ENCODE measurements around the gene LIMA1.

LIMA1 gene

DNA sequence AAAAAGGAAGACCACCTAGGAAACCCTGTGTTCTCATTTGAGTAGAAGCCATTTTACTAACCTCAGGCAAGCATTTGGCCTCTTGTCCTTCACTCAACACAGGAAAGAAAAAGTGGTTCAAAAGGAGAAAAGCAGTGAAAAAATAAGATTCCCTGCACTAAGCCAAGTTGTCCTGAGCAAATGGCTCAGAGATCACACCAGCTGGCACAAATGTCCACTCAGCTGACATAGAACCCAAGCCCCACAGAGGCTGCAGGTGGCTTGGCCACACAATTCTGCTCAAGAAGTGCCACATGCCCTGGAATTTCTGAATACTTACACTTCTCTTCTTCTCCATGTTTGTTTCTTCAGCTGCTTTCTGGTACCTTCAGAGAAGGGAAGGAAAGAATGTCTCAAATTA is 52.0 kb downstream of the LIMA1 start:
- TF ChIP-seq MYC (IDR thresholded peaks at IDR 0.05; ENCODE audit: low read depth, low read length) (no peak), CTCF (IDR thresholded peaks at IDR 0.05; ENCODE audit: low read depth, low read length) (no peak), POLR2A (IDR thresholded peaks at IDR 0.05; ENCODE audit: extremely low read depth, insufficient read length) (no peak)
- TF ChIP-seq, protein P1, sequence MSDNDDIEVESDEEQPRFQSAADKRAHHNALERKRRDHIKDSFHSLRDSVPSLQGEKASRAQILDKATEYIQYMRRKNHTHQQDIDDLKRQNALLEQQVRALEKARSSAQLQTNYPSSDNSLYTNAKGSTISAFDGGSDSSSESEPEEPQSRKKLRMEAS (IDR thresholded peaks at IDR 0.05; ENCODE audit: low read depth, low read length) = no peak
- DNase-seq (ENCODE audit: low read depth) = no peak
- H3K4me3 ChIP-seq (ENCODE audit: low read depth, low read length) = no peak overlapping the region

DNA sequence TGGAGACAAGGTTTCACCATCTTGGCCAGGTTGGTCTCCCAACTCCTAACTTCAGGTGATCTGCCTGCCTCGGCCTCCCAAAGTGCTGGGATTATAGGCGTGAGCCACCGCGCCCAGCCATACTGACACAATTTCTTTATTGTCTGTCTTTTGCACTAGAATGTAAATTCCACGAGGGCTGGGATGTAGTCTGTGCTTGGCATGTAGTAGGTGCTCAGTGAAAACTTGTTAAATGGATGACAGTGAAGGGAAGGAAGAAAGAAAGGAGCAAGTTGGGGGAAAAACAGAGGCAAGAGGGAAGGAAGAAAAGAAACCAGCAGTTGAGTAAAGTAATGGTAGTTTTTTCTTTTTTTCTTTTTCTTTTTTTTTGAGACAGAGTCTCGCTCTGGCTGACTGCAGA is 53.1 kb downstream of the LIMA1 start:
- H3K4me3 ChIP-seq (ENCODE audit: low read depth, low read length) = no peak overlapping the region
- no peak for DNase-seq (ENCODE audit: low read depth)
- TF ChIP-seq CTCF (IDR thresholded peaks at IDR 0.05; ENCODE audit: low read depth, low read length) = no peak
- TF ChIP-seq, protein P1 (IDR thresholded peaks at IDR 0.05; ENCODE audit: low read depth, low read length) = no peak
- no peak for TF ChIP-seq POLR2A (IDR thresholded peaks at IDR 0.05; ENCODE audit: extremely low read depth, insufficient read length)
- TF ChIP-seq MYC (IDR thresholded peaks at IDR 0.05; ENCODE audit: low read depth, low read length) = no peak

DNA sequence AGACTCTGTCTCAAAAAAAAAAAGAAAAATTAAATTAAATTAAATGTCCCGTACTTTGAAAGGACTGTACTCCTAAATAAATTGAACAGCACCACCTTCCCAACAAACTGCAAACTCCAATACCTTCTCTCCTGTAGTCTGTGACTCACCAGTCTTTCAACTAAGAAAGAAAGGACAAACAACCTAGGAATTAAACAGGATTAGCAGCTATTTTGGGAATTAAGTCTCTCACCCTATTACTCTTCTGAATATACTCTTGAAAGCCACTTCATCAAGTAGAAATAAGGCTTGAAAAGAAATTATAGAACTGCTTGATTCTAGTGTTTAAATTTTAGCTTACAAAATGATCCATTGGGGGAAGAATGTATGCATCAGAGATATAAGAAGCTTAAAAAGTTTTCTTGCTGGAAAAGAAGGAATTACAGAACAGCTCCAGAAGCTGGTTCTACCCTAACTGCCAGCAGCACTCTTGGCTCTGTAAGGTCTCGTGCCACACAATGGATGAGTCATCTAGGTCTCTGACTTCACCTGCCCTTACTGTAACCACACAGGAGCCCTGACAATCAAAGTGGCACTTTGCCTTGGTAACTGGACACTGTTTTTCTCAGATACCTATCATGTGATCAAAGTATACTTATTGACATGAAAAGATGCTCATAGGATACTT is 59.2 kb downstream of the LIMA1 start:
- no peak overlapping the region for H3K4me3 ChIP-seq (ENCODE audit: low read depth, low read length)
- peak; percentile 22 for DNase-seq (ENCODE audit: low read depth)
- TF ChIP-seq POLR2A (IDR thresholded peaks at IDR 0.05; ENCODE audit: extremely low read depth, insufficient read length) = no peak

- peak; percentile 68 for DNase-seq (ENCODE audit: low read depth)
- no peak for TF ChIP-seq MYC (IDR thresholded peaks at IDR 0.05; ENCODE audit: low read depth, low read length)
- no peak for TF ChIP-seq CTCF (IDR thresholded peaks at IDR 0.05; ENCODE audit: low read depth, low read length)
- TF ChIP-seq, protein P1 (IDR thresholded peaks at IDR 0.05; ENCODE audit: low read depth, low read length) = no peak
- TF ChIP-seq POLR2A (IDR thresholded peaks at IDR 0.05; ENCODE audit: extremely low read depth, insufficient read length) = no peak
- peak overlapping the region; percentile 55 for H3K4me3 ChIP-seq (ENCODE audit: low read depth, low read length)
Measured at GRCh38 chr12:50222275-50222783, 61.0 kb downstream of the LIMA1 start.

- TF ChIP-seq POLR2A (IDR thresholded peaks at IDR 0.05; ENCODE audit: extremely low read depth, insufficient read length) = peak; percentile 29
- TF ChIP-seq CTCF (IDR thresholded peaks at IDR 0.05; ENCODE audit: low read depth, low read length) = no peak
- peak; percentile 85 for DNase-seq (ENCODE audit: low read depth)
- peak overlapping the region; percentile 55 for H3K4me3 ChIP-seq (ENCODE audit: low read depth, low read length)
Measured at GRCh38 chr12:50221228-50222008, 61.9 kb downstream of the LIMA1 start.

DNA sequence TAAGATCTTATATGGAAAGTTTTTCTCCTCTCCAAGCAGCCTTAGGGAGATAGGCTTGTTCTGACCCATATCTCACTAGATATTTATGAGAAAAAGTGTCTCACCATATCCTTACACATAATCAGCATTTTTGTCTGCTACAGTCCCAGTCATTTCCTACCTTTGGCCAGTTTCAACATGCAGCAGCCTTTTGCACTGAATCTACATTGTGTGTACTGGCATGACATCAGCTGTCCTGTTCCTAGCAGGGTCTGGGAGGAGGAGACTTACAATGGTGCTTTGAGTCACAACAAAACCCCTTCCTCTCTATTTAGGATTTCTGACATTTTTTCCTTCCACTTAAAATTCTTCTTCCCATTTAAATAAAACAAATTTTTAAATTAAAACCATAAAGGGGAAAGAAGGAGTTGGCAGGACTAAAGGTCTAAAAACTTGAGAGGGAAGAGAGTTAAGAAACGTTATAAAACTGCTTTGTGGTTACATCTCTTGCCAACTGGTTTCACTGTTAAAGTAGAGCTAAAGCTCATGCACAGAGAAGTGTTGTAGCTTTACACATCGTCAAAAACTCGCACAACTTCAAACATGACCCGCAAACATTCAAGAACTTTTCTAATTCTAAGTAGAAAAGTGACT is 62.8 kb downstream of the LIMA1 start:
- peak overlapping the region; percentile 55 for H3K4me3 ChIP-seq (ENCODE audit: low read depth, low read length)
- DNase-seq (ENCODE audit: low read depth) = peak; percentile 81

More for the DNA sequence above, 62.8 kb downstream of the LIMA1 start:
- no peak for TF ChIP-seq POLR2A (IDR thresholded peaks at IDR 0.05; ENCODE audit: extremely low read depth, insufficient read length)
- TF ChIP-seq MYC (IDR thresholded peaks at IDR 0.05; ENCODE audit: low read depth, low read length) = 0 out of 2 replicates have a peak, but pooled peaks have one; percentile 17

Measured in NB4 (cell line).